ENCODE results near the gene CCDC73. TPM values are rescaled to one million over a fixed set of nuclear protein-coding genes. Genes with fewer than 3 reads are reported as not detected.
"Not testable (repeated sequence)": the region's sequence is repeated elsewhere in the genome, so short reads cannot be mapped to it uniquely, and the experiment has no call there.

The CCDC73 gene
- total RNA-seq, 2 experiments from 2014 or later = not detected

- intact Hi-C loops (cut with micrococcal nuclease) = loop anchor here (2.0 to 10.0 kb wide), 3 partner anchors 208 to 418 kb away; partner anchors contain the start of genes EIF3M and WT1
- Mint-ChIP-seq H3K4me1 (ENCODE audit: low read depth) (peaks cover 7% of the 10 kb centered on the region), H3K27ac (no peak overlapping the region), H3K4me3 (no peak overlapping the region), H3K36me3 (no peaks in the 10 kb centered on the region), H3K9me3 (no peaks in the 10 kb centered on the region), H3K27me3 (peaks cover 5% of the 10 kb centered on the region)
- no peak for DNase-seq
- ChIA-PET POLR2A (no interaction called here), CTCF (interaction anchor here (0.7 to 3.3 kb wide), 15 partner anchors 11 to 780 kb away, joined by 3 to 32 read pairs (median 4); no protein-coding TSS in a partner anchor)
Measured at GRCh38 chr11:32792111-32792947, 2.1 kb downstream of the CCDC73 start.

DNA sequence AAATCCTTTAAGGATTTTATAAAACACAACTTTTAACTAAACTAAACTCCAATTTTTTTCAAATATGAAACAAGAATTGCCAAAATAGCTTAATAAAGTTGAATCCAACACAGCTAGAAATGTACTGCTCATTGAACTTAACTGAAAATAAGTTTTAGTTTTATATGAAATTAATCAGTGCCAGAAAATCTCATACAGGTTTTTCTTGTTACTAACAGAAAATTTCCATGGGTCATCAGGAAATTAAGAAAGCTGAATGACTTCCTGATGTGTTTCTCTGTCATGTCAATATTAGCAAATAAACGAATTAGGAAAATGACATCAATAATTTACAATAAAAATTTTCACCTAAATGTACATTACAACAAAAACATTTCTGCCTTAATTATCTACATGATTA lies 3.5 kb downstream of the CCDC73 start:
- H3K36me3 Mint-ChIP-seq = no peaks in the 10 kb centered on the region
- H3K27ac Mint-ChIP-seq = no peak overlapping the region
- DNase-seq = no peak
- peaks cover 7% of the 10 kb centered on the region for H3K27me3 Mint-ChIP-seq
- H3K4me3 Mint-ChIP-seq = no peak overlapping the region
- CTCF ChIA-PET = interaction anchor here (1.0 to 3.3 kb wide), 3 partner anchors 15 to 468 kb away, joined by 3 to 32 read pairs (median 4); no protein-coding TSS in a partner anchor
- no peaks in the 10 kb centered on the region for H3K9me3 Mint-ChIP-seq
- POLR2A ChIA-PET = no interaction called here
- peaks cover 7% of the 10 kb centered on the region for H3K4me1 Mint-ChIP-seq (ENCODE audit: low read depth)
- intact Hi-C loops (cut with micrococcal nuclease) = loop anchor here (10.0 kb wide), 2 partner anchors 206 to 356 kb away; partner anchors contain the start of genes EIF3M and WT1

DNA sequence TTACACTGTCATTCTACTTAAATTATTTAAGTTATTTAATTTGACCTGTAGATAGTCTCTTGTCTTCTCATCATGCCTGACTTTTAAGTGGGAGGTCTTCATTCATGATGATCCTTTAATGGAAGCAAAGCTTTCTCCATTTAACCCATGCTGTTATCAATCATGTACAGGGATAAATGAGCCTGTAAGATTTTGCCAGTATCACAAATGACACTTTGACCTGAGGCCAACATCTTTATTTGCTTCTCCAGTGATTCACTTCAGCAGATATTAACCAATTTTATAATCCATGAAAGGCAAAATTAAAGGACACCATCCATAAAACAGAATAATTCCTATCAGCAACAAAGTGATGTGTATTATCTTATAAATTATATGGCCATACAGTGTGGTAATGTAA lies 7.7 kb downstream of the CCDC73 start:
- intact Hi-C loops (cut with micrococcal nuclease) = no loop called here
- no peaks in the 10 kb centered on the region for H3K9me3 Mint-ChIP-seq
- ChIA-PET POLR2A (no interaction called here), CTCF (interaction anchor here (0.6 kb wide), 1 partner anchor 422 kb away, joined by 3 read pairs; no protein-coding TSS in a partner anchor)
- no peak overlapping the region for H3K27ac Mint-ChIP-seq
- no peaks in the 10 kb centered on the region for H3K4me1 Mint-ChIP-seq (ENCODE audit: low read depth)
- peaks cover 5% of the 10 kb centered on the region for H3K27me3 Mint-ChIP-seq
- no peaks in the 10 kb centered on the region for H3K36me3 Mint-ChIP-seq
- H3K4me3 Mint-ChIP-seq = no peak overlapping the region
- DNase-seq = no peak

DNA sequence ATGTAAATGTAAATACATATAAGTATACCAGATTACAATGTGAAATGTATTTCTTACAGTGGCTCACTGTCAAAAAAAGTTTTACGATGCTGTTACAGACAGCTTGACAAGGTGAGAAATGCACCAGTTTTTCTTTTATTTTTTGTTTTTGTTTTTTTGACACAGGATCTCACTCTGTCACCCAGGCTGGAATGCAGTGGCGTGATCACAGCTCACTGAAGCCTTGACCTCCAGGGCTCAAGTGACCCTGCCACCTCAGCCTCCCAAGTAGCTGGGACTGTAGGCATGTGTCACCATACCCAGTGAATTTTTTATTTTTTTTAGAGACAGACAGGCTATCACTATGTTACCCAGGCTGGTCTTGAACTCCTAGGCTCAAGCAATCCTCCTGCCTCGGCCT lies 9.2 kb downstream of the CCDC73 start:
- ChIA-PET POLR2A (no interaction called here), CTCF (no interaction called here)
- Mint-ChIP-seq H3K27me3 (peaks cover 5% of the 10 kb centered on the region), H3K4me1 (ENCODE audit: low read depth) (no peaks in the 10 kb centered on the region), H3K4me3 (no peak overlapping the region), H3K27ac (no peak overlapping the region), H3K36me3 (no peaks in the 10 kb centered on the region), H3K9me3 (no peaks in the 10 kb centered on the region)
- no peak for DNase-seq
- intact Hi-C loops (cut with micrococcal nuclease) = no loop called here

GRCh38 chr11:32781721-32782120 lies 12.7 kb downstream of the CCDC73 start:
- DNase-seq = no peak
- H3K27ac Mint-ChIP-seq = no peak overlapping the region
- ChIA-PET CTCF (no interaction called here), POLR2A (no interaction called here)
- no peaks in the 10 kb centered on the region for H3K9me3 Mint-ChIP-seq
- H3K4me1 Mint-ChIP-seq (ENCODE audit: low read depth) = no peaks in the 10 kb centered on the region
- no peaks in the 10 kb centered on the region for H3K36me3 Mint-ChIP-seq
- intact Hi-C loops (cut with micrococcal nuclease) = no loop called here
- no peaks in the 10 kb centered on the region for H3K27me3 Mint-ChIP-seq
- no peak overlapping the region for H3K4me3 Mint-ChIP-seq

DNA sequence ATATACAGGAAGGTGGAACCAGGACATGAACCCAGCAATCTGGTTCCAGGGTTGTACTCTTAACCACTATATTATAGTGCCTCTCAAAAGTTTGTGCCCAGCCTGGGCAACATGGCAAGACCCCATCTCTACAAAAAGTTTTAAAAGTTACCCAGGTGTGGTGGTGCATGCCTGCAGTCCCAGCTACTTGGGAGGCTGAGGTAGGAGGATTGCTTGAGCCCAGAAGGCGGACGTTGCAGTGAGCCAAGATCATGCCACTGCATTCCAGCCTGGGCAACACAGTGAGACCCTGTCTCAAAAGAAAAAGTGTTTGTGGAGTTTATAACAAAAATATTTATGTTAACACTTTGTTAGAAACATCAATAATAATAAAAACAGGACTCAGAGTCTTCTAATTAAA lies 13.6 kb downstream of the CCDC73 start:
- H3K27me3 Mint-ChIP-seq; intact Hi-C loops (cut with micrococcal nuclease); H3K4me1 Mint-ChIP-seq (ENCODE audit: low read depth); H3K27ac Mint-ChIP-seq; CTCF ChIA-PET; DNase-seq; H3K4me3 Mint-ChIP-seq; H3K36me3 Mint-ChIP-seq; POLR2A ChIA-PET; H3K9me3 Mint-ChIP-seq: not testable (repeated sequence)

DNA sequence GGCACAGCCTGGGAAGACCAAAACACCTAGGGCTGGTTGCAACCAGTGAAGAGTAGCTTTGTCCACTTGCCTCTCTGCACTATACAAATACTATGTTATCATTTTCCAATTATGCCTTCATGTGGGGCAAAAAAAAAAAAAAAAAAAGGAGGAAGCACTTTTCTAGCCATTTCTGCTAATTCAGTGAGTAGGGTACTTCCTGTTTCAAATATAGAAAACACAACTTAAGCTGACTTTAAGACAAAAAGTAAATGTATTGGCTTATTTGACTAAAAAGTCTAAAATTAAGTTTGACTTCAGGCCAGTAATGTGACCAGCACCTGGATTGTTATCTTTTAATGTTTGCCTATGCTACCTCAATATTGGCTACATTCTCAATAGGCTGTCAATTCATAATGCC lies 15.3 kb downstream of the CCDC73 start:
- Mint-ChIP-seq H3K27me3 (no peaks in the 10 kb centered on the region), H3K4me3 (no peak overlapping the region), H3K4me1 (ENCODE audit: low read depth) (peaks cover 10% of the 10 kb centered on the region), H3K36me3 (no peaks in the 10 kb centered on the region), H3K9me3 (no peaks in the 10 kb centered on the region), H3K27ac (no peak overlapping the region)
- no peak for DNase-seq
- POLR2A ChIA-PET = interaction anchor here (0.6 kb wide), 1 partner anchor 15 kb away, joined by 4 read pairs; the partner anchor contains the start of gene CCDC73
- CTCF ChIA-PET = interaction anchor here (0.6 kb wide), 1 partner anchor 727 kb away, joined by 3 read pairs; no protein-coding TSS in a partner anchor
- intact Hi-C loops (cut with micrococcal nuclease) = no loop called here

- ChIA-PET POLR2A (no interaction called here), CTCF (interaction anchor here (1.0 to 1.2 kb wide), 2 partner anchors 16 to 32 kb away, joined by 4 to 6 read pairs; no protein-coding TSS in a partner anchor)
- intact Hi-C loops (cut with micrococcal nuclease) = no loop called here
- H3K27me3 Mint-ChIP-seq = no peaks in the 10 kb centered on the region
- H3K36me3 Mint-ChIP-seq = no peaks in the 10 kb centered on the region
- H3K9me3 Mint-ChIP-seq = no peaks in the 10 kb centered on the region
- H3K27ac Mint-ChIP-seq = no peak overlapping the region
- no peak overlapping the region for H3K4me3 Mint-ChIP-seq
- DNase-seq = no peak
- peaks cover 10% of the 10 kb centered on the region for H3K4me1 Mint-ChIP-seq (ENCODE audit: low read depth)
Measured at GRCh38 chr11:32775908-32776307, 18.6 kb downstream of the CCDC73 start.

DNA sequence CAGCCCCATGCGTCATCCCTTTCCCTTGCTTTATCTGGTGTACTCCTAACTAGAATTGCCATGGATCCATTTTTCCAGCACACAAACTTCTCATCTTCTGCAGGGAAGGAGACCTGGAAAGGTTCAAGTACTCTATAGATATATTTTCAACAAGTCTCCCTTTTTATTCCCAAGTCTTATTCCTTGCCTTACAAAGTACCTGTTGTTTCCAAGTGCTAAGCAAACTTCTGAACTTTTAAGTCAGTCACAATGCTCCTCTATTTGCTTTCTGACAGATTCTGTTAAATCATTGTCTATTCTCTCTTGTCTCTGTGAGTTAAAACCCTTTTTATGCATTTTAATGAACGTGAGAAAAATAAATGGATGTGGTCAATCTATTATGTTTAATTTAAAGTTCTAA lies 20.4 kb downstream of the CCDC73 start:
- DNase-seq = no peak
- Mint-ChIP-seq H3K4me3 (no peak overlapping the region), H3K9me3 (no peaks in the 10 kb centered on the region), H3K36me3 (no peaks in the 10 kb centered on the region), H3K27ac (no peak overlapping the region), H3K27me3 (no peaks in the 10 kb centered on the region), H3K4me1 (ENCODE audit: low read depth) (peaks cover 10% of the 10 kb centered on the region)
- intact Hi-C loops (cut with micrococcal nuclease) = no loop called here
- ChIA-PET CTCF (no interaction called here), POLR2A (no interaction called here)

GRCh38 chr11:32772731-32773130 lies 21.7 kb downstream of the CCDC73 start:
- POLR2A ChIA-PET = no interaction called here
- CTCF ChIA-PET = no interaction called here
- no peaks in the 10 kb centered on the region for H3K27me3 Mint-ChIP-seq
- intact Hi-C loops (cut with micrococcal nuclease) = no loop called here
- no peaks in the 10 kb centered on the region for H3K36me3 Mint-ChIP-seq
- no peak for DNase-seq
- no peak overlapping the region for H3K4me3 Mint-ChIP-seq
- no peak overlapping the region for H3K27ac Mint-ChIP-seq
- no peaks in the 10 kb centered on the region for H3K9me3 Mint-ChIP-seq
- peaks cover 10% of the 10 kb centered on the region for H3K4me1 Mint-ChIP-seq (ENCODE audit: low read depth)

GRCh38 chr11:32761774-32762173 lies 32.7 kb downstream of the CCDC73 start:
- H3K4me3 Mint-ChIP-seq; H3K27me3 Mint-ChIP-seq; POLR2A ChIA-PET; H3K27ac Mint-ChIP-seq; intact Hi-C loops (cut with micrococcal nuclease); CTCF ChIA-PET; DNase-seq; H3K4me1 Mint-ChIP-seq (ENCODE audit: low read depth); H3K36me3 Mint-ChIP-seq: not testable (repeated sequence)
- H3K9me3 Mint-ChIP-seq = peaks cover 19% of the 10 kb centered on the region

DNA sequence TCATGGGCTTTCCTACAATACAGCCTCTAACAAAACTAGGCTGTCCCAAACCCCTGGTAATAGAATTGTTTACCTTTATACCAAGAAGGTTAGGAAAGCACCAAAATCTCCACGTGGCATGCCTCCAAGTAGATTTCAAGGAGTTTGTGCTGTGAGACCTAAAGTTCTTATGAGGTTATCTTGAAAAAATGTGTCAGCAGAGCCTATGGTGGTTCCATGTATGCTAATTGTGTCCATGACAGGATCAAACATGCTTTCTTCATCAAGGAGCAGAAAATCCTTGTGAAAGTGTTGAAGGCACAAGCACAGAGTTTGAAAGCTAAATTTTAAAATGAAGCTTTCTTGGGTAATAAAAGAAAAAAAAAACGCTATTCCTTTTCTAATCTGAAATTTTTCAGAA lies 36.2 kb downstream of the CCDC73 start:
- H3K27me3 Mint-ChIP-seq = peaks cover 2% of the 10 kb centered on the region
- no peaks in the 10 kb centered on the region for H3K9me3 Mint-ChIP-seq
- no peak overlapping the region for H3K4me3 Mint-ChIP-seq
- no peak overlapping the region for H3K27ac Mint-ChIP-seq
- ChIA-PET CTCF (interaction anchor here (0.6 to 0.7 kb wide), 2 partner anchors 11 to 297 kb away, joined by 4 read pairs; no protein-coding TSS in a partner anchor), POLR2A (no interaction called here)
- H3K4me1 Mint-ChIP-seq (ENCODE audit: low read depth) = no peaks in the 10 kb centered on the region
- H3K36me3 Mint-ChIP-seq = no peaks in the 10 kb centered on the region
- DNase-seq = no peak
- intact Hi-C loops (cut with micrococcal nuclease) = no loop called here

DNA sequence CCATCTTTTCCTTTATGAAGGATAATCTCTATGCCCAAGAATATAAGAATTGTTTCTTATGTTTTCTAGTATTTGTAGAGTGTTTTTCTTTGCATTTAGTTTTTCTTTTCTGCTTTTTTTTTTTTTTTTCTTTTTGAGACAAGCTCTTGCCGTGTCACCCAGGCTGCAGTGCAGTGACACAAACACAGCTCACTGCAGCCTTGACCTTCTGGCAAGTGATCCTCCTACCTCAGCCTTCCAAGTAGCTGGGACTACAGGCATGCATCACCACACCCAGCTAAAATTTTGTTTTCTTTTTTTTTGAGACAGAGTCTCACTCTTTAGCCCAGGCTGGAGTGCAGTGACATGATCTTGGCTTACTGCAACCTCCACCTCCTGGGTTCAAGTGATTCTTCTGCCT lies 41.3 kb downstream of the CCDC73 start:
- intact Hi-C loops (cut with micrococcal nuclease); POLR2A ChIA-PET; H3K4me3 Mint-ChIP-seq; H3K4me1 Mint-ChIP-seq (ENCODE audit: low read depth); H3K9me3 Mint-ChIP-seq; DNase-seq; H3K27ac Mint-ChIP-seq; H3K36me3 Mint-ChIP-seq: not testable (repeated sequence)
- peaks cover 12% of the 10 kb centered on the region for H3K27me3 Mint-ChIP-seq
- CTCF ChIA-PET = interaction anchor here (0.6 kb wide), 1 partner anchor 381 kb away, joined by 4 read pairs; no protein-coding TSS in a partner anchor

All from activated CD4-positive, alpha-beta memory T cell treated with anti-CD3 and anti-CD28 coated beads for 36 hours (primary cell).